HepG2 (cell line): Measurements from ENCODE around the gene GADD45A.

ENCODE experiments used
- MAFK ChIP-seq, 2 experiments: IDR thresholded peaks in 1 of 2; conservative IDR thresholded peaks in 1 of 2; 2 replicates each; pipeline ENCODE4 v1.6.1; 2011; ENCODE audit warnings: improper control_type of control experiment in 2 of 2, low read length in 2 of 2
- NR2F6 ChIP-seq, 2 experiments: IDR thresholded peaks; 2 replicates each; pipeline ENCODE4 v1.6.1; 2016; ENCODE audit warnings: antibody characterized with exemption in 1 of 2, mild to moderate bottlenecking in 1 of 2

DNA sequence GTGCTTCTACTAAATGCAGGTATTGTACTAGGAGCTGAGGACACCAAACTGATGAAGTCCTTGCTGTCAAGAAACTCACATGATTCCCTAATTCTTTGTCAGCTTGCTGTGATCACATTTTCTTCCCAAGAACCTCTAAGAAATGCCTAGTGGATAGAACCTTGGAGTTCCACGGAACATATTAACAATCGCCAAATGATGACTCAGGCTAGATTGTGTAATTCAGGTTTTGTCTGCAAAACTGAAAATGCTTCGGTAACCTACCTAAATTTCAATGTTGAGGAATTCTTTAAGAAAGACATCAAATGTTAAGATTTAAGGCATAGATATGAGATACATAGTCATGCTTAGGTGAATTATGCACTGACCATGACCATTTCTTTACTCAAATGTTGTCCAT lies 1.7 kb upstream of the GADD45A start:
- TF ChIP-seq MAFK (conservative IDR thresholded peaks at IDR 0.05 in 1 of 2, IDR thresholded peaks at IDR 0.05 in 1 of 2; ENCODE audit: low read length in 2 of 2) (peak; percentile 28 to 50; a peak in 2 of 4 replicates), NR2F6 (IDR thresholded peaks at IDR 0.05) (no peak), NR2F6 (CRISPR knock-in tag; IDR thresholded peaks at IDR 0.05) (0 out of 2 replicates have a peak, but pooled peaks have one; percentile 6)
